GM12873 (cell line): ENCODE results near the gene GRM5.

Experiments used
- CTCF ChIP-seq: IDR thresholded peaks from 2 replicates; pipeline ENCODE4 v1.5.1; 2012; ENCODE audit warnings: low read depth, mild to moderate bottlenecking, moderate library complexity, low read length, control low read depth; ENCODE audit not compliant: insufficient read depth; ENCODE audit errors: missing control alignments

Gene GRM5

GRCh38 chr11:88790182-88790581 lies 275.6 kb downstream of the GRM5 start:
- TF ChIP-seq CTCF = no peak

GRCh38 chr11:88779577-88779976 lies 286.2 kb downstream of the GRM5 start:
- no peak for TF ChIP-seq CTCF

GRCh38 chr11:88770475-88771079 lies 295.2 kb downstream of the GRM5 start:
- no peak for TF ChIP-seq CTCF

- no peak for TF ChIP-seq CTCF
These were observed 321.6 kb downstream of the GRM5 start for GRCh38 chr11:88744140-88744539.

- TF ChIP-seq CTCF = no peak
These were observed 326.3 kb downstream of the GRM5 start for GRCh38 chr11:88739524-88739923.

GRCh38 chr11:88709567-88709966 lies 356.2 kb downstream of the GRM5 start:
- TF ChIP-seq CTCF = no peak

GRCh38 chr11:88704485-88704884 lies 361.3 kb downstream of the GRM5 start:
- no peak for TF ChIP-seq CTCF

- no peak for TF ChIP-seq CTCF
These were observed 364.0 kb downstream of the GRM5 start for GRCh38 chr11:88701816-88702215.
